Cardiac fibroblast (primary cell): Measurements from ENCODE around the gene BAIAP2L2.
"Not testable (repeated sequence)": the region's sequence is repeated elsewhere in the genome, so short reads cannot be mapped to it uniquely, and the experiment has no call there.

ENCODE experiments used
- DNase-seq, 2 donors: peaks; one replicate each; pipeline versions ENCODE4 v3.0.0 to v3.0.0-alpha.2; 2010; ENCODE audit warnings: low read depth in 2 of 2
- H3K4me3 ChIP-seq, 2 donors: replicated peaks in 1 of 2; 1 replicate in 1 of 2; 2 replicates in 1 of 2; pipeline ENCODE4 v1.5.1; 2011; ENCODE audit warnings: low read depth in 2 of 2, low read length in 2 of 2, mild to moderate bottlenecking in 2 of 2, moderate library complexity in 1 of 2
- CTCF ChIP-seq: IDR thresholded peaks from one replicate; pipeline ENCODE4 v1.5.1; 2011; ENCODE audit warnings: low read depth, mild to moderate bottlenecking, low read length, inconsistent platforms

Gene BAIAP2L2

GRCh38 chr22:38120359-38121110 is 10.1 kb upstream of the BAIAP2L2 start:
- no peak overlapping the region for H3K4me3 ChIP-seq
- no peak for DNase-seq
- TF ChIP-seq CTCF, result no peak

- not testable (repeated sequence) for DNase-seq, H3K4me3 ChIP-seq
Measured at GRCh38 chr22:38118747-38119146, 8.3 kb upstream of the BAIAP2L2 start.

GRCh38 chr22:38118182-38118581 is 7.7 kb upstream of the BAIAP2L2 start:
- no peak for DNase-seq
- no peak for TF ChIP-seq CTCF
- no peak overlapping the region for H3K4me3 ChIP-seq

- not testable (repeated sequence) for H3K4me3 ChIP-seq, DNase-seq
Measured at GRCh38 chr22:38117556-38117955, 7.1 kb upstream of the BAIAP2L2 start.

GRCh38 chr22:38115423-38116205 is 5.1 kb upstream of the BAIAP2L2 start:
- no peak overlapping the region for H3K4me3 ChIP-seq
- no peak for DNase-seq
- TF ChIP-seq CTCF, result no peak

GRCh38 chr22:38114484-38115398 is 4.3 kb upstream of the BAIAP2L2 start:
- no peak overlapping the region for H3K4me3 ChIP-seq
- peak; percentile 99 for TF ChIP-seq CTCF
- peak; percentile 87 to 91 for DNase-seq

- no peak for TF ChIP-seq CTCF
- DNase-seq, result no peak
- no peak overlapping the region for H3K4me3 ChIP-seq
Measured at GRCh38 chr22:38112381-38112780, 1.9 kb upstream of the BAIAP2L2 start.
